Stimulated activated CD4-positive, alpha-beta T cell treated with anti-CD3 and anti-CD28 coated beads, Interleukin-15, amount 100 ng/mL, for 1 hour (primary cell): ENCODE results near the gene ANO10.

Experiments
- DNase-seq, 2 donors: peaks; one replicate each; pipeline ENCODE4 v3.0.0-alpha.2; 2020; ENCODE audit warnings: low read depth in 1 of 2, low spot score in 1 of 2

The ANO10 gene

GRCh38 chr3:43425829-43426228 lies 196.0 kb downstream of the ANO10 start:
- DNase-seq, result no peak

- no peak for DNase-seq
Observed at GRCh38 chr3:43423639-43424038, 198.2 kb downstream of the ANO10 start.

- no peak for DNase-seq
Observed at GRCh38 chr3:43423142-43423541, 198.7 kb downstream of the ANO10 start.

- no peak for DNase-seq
Observed at GRCh38 chr3:43418601-43419272, 203.1 kb downstream of the ANO10 start.

GRCh38 chr3:43417133-43417532 lies 204.7 kb downstream of the ANO10 start:
- no peak for DNase-seq

GRCh38 chr3:43415088-43415487 lies 206.7 kb downstream of the ANO10 start:
- no peak for DNase-seq

- no peak for DNase-seq
Observed at GRCh38 chr3:43413676-43414368, 208.0 kb downstream of the ANO10 start.

- no peak for DNase-seq
Observed at GRCh38 chr3:43411429-43411828, 210.4 kb downstream of the ANO10 start.

GRCh38 chr3:43410592-43410991 lies 211.2 kb downstream of the ANO10 start:
- no peak for DNase-seq

- DNase-seq, result no peak
Observed at GRCh38 chr3:43409506-43409905, 212.3 kb downstream of the ANO10 start.

- DNase-seq, result no peak
Observed at GRCh38 chr3:43406643-43407023, 215.2 kb downstream of the ANO10 start.

- DNase-seq, result no peak
Observed at GRCh38 chr3:43405888-43406642, 215.7 kb downstream of the ANO10 start.

GRCh38 chr3:43400781-43401730 lies 220.8 kb downstream of the ANO10 start:
- DNase-seq, result no peak

GRCh38 chr3:43400167-43400566 lies 221.6 kb downstream of the ANO10 start:
- no peak for DNase-seq

GRCh38 chr3:43399034-43399433 lies 222.8 kb downstream of the ANO10 start:
- DNase-seq, result no peak

GRCh38 chr3:43394041-43394554 lies 227.7 kb downstream of the ANO10 start:
- DNase-seq, result no peak

GRCh38 chr3:43391621-43392020 lies 230.2 kb downstream of the ANO10 start:
- no peak for DNase-seq

- DNase-seq, result no peak
Observed at GRCh38 chr3:43390255-43390588, 231.6 kb downstream of the ANO10 start.

- peak; percentile 20 to 51 for DNase-seq
Observed at GRCh38 chr3:43389388-43390254, 232.2 kb downstream of the ANO10 start.

- no peak for DNase-seq
Observed at GRCh38 chr3:43388915-43389314, 232.9 kb downstream of the ANO10 start.
